ENCODE data around the gene PLEKHG4.

The PLEKHG4 gene

DNA sequence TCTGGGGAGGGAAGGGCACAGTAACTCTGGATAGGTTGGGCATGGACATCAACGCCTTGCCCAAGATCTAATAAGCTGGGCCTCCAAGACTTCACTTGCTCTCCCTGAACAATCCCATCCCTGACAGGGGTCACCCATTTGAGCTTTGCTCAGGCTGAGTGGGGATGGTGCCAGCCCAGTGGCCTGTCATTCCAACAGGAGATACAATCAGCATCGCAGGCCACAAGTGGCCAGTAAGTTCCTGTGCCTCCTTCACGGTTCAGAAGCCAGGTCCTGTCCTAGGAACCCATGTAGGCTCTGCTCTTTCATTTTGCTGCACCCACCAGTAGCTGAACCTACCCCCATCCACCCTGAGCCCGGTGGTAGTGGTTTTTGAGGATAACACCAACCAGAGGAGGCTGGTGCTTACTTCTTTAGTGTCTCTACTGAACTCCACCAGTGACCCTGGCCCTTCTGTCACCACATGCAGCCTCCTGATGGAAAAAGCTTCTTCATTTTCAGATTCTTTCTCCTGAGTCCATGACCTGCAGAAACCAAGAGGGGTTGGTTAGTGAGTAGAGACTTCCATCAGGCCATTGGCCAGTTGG lies 14.9 kb downstream of the PLEKHG4 start:
- DNase-seq (no peak), ATAC-seq (no peak)

DNA sequence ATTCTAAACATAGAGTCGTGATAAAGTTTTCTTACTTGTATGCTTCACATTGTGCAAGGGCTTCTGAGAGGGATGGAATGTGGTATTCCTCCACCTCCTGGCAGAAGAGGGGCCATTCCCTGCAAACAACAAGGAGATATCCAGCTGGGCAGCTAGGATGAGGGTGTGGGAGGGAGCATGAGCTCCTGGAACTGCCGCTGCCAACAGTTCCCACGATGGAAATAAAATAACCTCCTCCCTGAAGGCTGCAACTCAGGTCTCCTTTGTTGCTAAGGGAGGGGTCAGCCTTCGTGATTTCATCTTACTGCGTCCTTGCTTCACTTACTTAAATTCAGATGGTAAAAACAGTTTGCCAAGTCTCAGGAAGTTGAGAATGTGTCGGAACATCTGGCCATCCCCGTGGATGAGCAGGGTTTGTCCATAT lies 15.6 kb downstream of the PLEKHG4 start:
- DNase-seq (no peak), ATAC-seq (no peak)

- no peak for ATAC-seq
- no peak for DNase-seq
Observed at GRCh38 chr16:67296420-67296819, 17.1 kb downstream of the PLEKHG4 start.

- ATAC-seq (no peak), DNase-seq (no peak)
Observed at GRCh38 chr16:67298277-67298676, 18.9 kb downstream of the PLEKHG4 start.

DNA sequence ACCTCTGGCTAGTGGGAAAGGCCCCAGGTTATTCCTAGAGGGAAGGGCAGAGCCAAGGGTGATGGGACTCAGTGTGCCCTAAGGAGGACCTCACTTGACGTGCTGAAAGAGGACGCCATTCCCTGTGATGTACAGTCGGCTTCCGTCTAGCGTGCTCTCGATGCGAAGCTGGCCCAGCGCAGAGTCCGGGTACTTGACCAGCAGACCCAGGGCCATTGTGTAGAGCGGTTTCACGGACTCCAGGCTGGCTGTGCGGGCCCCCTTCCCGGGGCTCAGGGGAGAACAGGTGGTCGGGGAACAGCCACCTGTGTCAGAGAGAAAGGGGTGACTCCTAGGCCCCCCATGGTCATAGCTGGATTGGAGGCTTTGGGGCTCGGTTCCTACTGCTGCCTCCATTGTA lies 19.9 kb downstream of the PLEKHG4 start:
- no peak for DNase-seq

GRCh38 chr16:67301080-67301782 lies 21.9 kb downstream of the PLEKHG4 start:
- DNase-seq: no peak

More for the DNA sequence above, 19.9 kb downstream of the PLEKHG4 start:
- no peak for ATAC-seq

GRCh38 chr16:67302076-67302475 lies 22.7 kb downstream of the PLEKHG4 start:
- ATAC-seq (no peak), DNase-seq (no peak)

More at GRCh38 chr16:67301080-67301782, 21.9 kb downstream of the PLEKHG4 start:
- ATAC-seq: no peak

DNA sequence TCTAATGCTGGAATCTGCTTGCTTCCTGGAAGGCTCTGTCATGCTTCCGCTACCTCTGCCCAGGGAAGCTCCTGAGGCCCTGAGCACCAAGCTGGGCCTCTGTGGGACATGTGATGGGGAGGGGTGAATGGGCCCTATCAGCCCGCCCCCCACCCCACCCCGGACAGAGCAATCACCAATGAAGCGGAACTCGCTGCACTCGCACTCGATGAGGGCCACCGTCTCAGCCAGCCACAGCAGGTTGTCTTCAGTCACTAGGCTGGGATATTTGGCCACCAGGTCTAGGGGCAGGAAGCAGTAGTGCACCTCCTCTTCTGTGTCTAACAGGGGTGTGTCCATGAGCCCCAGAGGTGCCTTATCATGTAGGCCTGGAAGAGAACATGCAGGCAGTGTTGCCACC lies 23.6 kb downstream of the PLEKHG4 start:
- DNase-seq: no peak
- ATAC-seq: no peak

DNA sequence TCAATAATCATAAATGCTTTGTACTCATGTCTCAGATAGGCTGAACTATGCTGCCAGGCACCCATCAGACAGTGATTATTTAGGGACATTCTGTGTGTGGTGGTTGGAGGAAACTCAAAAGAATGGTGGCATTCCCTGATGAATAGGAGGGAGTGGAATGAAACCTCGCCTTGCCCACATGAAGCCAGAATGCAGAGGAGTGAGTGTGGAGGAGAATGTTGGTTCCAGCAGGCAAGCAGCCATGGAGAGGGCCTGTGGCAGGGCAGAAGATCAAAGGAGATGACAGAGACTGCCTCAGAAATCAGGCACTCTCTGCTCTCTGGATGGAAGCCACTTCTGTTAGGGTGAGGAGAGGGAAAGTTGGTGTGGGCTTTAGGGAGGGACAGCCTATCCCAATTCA lies 24.7 kb downstream of the PLEKHG4 start:
- no peak for ATAC-seq
- DNase-seq: no peak

DNA sequence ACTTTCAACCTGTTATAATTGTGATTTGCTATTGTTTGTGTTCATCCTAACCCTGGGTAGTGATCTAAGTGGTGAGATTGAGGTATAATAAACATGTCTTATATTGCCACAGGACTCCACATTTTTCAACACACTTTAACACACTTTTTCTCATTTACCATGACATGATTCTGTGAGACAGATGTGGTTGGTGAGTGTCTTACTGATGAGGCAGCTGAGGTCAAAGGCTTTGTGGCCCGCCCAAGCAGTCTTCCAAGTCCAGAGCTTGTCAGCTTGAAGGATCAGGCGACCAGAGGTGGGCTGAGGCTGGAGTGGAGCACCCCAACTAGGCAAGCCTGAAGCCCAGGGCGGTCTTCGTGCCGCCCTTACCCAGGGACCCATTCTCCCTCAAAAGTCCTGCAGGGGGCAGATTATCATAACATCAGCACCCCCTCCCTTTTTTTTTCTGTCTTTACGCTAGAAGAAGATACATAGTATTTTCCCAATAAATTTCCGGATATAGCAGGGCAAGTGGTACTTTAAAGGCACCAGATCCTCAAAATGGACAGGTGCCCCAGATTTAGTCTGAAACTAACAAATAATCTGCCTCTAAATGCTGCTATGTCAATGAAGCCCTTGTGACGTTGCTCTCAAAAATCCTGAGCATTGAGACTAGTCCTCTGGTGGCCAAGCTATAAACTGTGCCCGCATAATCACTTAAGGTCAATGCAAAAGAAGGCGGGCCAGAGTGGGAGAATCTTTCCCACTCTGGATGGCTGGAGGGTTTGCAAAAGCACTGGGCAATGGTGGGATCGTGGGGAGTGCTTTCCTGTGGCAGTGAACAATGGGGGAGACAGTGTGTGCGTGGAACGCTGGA lies 26.1 kb downstream of the PLEKHG4 start:
- no peak for DNase-seq
- ATAC-seq: no peak

- ATAC-seq (no peak), DNase-seq (no peak)
Observed at GRCh38 chr16:67310561-67310960, 31.2 kb downstream of the PLEKHG4 start.

GRCh38 chr16:67311607-67312488 lies 32.5 kb downstream of the PLEKHG4 start:
- DNase-seq: peak; percentile 85
- ATAC-seq: peak; percentile 98

GRCh38 chr16:67312719-67313118 lies 33.4 kb downstream of the PLEKHG4 start:
- no peak for DNase-seq

DNA sequence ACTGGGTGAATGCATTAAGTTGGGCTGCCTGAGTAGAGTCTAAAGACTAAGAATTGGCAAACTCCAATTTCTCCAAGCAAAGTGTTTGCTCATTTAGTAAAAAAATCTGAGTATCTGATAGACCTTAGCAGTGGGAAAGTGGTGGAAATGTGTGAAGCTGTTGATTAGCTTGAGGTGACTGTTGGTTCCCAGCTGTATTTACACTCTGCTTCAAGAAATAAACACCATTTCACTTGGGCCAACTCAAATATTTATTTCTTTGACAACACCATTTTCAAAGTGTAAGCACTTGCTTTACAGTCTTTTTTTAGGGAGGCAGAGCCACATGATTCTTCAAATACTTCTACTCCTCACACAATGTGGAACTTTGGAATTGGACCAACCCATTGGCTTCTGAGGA lies 38.5 kb downstream of the PLEKHG4 start:
- ATAC-seq (no peak), DNase-seq (no peak)

More at GRCh38 chr16:67312719-67313118, 33.4 kb downstream of the PLEKHG4 start:
- no peak for ATAC-seq

DNA sequence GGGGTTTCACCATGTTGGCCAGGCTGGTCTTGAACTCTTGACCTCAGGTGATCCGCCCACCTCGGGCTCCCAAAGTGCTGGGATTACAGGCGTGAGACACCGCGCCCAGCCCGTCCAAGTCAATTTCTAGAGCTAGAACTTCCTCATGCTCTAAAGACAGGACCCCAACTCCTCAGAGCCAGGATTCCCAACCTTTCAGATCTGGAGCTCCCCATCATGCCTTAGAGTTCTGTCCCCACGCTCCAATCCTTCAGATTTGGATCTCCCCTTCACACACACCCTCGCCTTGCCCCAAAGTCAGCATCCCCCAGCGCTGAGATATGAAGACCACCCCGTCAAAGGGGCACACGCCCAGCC lies 46.8 kb downstream of the PLEKHG4 start:
- DNase-seq (no peak), ATAC-seq (no peak)

GRCh38 chr16:67326472-67327309 lies 47.4 kb downstream of the PLEKHG4 start, which contains the start of the genes KCTD19 and LRRC36:
Gene KCTD19, minus strand, starts transcription at chr16:67326741. Its CDS starts 34 bp downstream, at chr16:67326707.
Gene LRRC36, plus strand, starts transcription at chr16:67326815. Its CDS starts 48 bp downstream, at chr16:67326863.
- ATAC-seq (peak; percentile 84), DNase-seq (peak; percentile 90)

- ATAC-seq (no peak), DNase-seq (no peak)
Observed at GRCh38 chr16:67327743-67328142, 48.4 kb downstream of the PLEKHG4 start.

DNA sequence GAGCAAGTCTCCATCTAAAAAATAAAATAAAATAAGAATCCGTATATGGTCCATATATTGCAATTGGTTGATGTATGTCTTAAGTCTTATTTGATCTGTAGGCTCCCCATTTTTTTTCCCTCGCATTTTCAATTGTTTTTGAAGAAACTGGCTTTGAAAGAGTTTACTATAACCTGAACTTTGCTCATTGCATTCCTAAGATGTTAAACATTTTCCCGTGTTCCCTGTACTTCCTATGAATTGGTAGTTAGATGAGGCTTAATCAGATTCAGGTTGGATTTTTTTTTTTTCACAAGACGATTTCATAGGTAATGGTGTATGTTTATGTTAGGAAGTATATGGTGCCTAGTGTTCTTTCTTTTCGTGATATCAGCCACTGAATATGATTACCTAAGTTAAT lies 50.6 kb downstream of the PLEKHG4 start:
- ATAC-seq: no peak
- no peak for DNase-seq

DNA sequence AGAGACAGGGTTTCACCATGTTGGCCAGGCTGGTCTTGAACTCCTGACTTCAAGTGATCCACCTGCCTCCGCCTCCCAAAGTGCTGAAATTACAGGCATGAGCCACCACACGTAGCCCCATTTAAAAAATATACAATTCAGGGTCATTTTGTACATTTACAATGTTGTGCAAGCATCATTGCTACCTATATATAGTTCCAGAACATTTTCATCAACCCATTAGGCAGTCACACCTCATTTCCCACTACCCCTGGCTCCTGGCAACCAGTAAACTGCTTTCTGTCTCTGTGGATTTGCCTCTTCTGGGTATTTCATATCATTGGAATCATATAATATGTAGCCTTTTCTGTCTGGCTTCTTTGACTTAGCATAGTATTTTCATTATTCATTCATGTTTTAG lies 54.0 kb downstream of the PLEKHG4 start:
- no peak for ATAC-seq
- no peak for DNase-seq

GRCh38 chr16:67336116-67336515 lies 56.8 kb downstream of the PLEKHG4 start:
- DNase-seq: no peak
- no peak for ATAC-seq

GRCh38 chr16:67336648-67337047 lies 57.3 kb downstream of the PLEKHG4 start:
- ATAC-seq: no peak
- no peak for DNase-seq

Measured in stimulated activated naive CD8-positive, alpha-beta T cell treated with anti-CD3 and anti-CD28 coated beads, Interleukin-15, Interleukin-2, amounts not matched to agents 100 U/mL and 50 U/mL, for 24 hours (primary cell).